Measurements from ENCODE around the gene SCUBE1.

- TF ChIP-seq CTCF (IDR thresholded peaks at IDR 0.05; ENCODE audit: low read length) (no peak), EZH2 (IDR thresholded peaks at IDR 0.05; ENCODE audit: borderline replicate concordance, low read length) (no peak)
These were observed 26.9 kb upstream of the SCUBE1 start for GRCh38 chr22:43370036-43370435.

Data from OCI-LY1 (cell line).